HG02884 (cell line): ENCODE results near the gene FAM193A.
"Not testable (repeated sequence)": the region's sequence is repeated elsewhere in the genome, so short reads cannot be mapped to it uniquely, and the experiment has no call there.

Source experiments
- ATAC-seq: cut with Tn5 transposase; IDR thresholded peaks from one replicate; pipeline ENCODE4 v1.9.1; 2021; ENCODE audit warnings: mild to moderate bottlenecking, moderate library complexity; ENCODE audit not compliant: unreplicated experiment

FAM193A gene

DNA sequence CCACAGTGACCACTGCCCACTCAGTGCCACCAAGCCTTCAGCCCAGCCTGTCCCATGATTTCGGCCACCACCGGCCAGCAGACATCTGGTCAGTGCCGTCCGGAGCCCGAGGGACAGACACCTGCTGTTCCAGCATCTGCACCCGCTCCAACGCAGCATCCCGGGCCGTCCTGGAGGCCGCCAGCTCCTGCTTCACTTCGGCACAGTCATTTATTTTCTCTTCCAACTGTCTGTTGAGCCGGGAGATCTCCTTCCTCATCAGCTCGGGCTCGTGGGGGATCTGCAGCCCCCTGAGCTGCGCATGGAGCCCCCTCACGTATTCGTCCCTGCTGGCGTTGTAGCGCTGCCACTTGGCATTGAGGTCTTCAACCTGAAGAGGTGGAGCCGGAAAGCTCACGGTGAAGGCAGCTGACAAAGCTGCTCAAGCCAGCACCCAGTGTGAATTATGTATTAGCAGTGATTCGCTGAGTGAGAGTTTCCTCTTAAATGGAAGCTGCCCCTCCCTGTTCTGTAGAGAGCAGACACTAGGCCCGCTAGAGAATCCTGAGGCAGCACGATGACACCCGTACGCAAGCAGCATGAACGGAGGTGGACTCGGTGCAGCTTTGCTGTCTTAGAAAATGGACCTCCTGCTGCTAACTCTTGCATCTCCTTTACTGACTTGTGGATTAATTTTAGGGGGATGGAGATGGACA lies 208.3 kb downstream of the FAM193A start:
- no peak for ATAC-seq

GRCh38 chr4:2745516-2745915 lies 209.1 kb downstream of the FAM193A start:
- ATAC-seq = no peak

GRCh38 chr4:2745981-2746806 lies 209.7 kb downstream of the FAM193A start:
- ATAC-seq = peak; percentile 94

DNA sequence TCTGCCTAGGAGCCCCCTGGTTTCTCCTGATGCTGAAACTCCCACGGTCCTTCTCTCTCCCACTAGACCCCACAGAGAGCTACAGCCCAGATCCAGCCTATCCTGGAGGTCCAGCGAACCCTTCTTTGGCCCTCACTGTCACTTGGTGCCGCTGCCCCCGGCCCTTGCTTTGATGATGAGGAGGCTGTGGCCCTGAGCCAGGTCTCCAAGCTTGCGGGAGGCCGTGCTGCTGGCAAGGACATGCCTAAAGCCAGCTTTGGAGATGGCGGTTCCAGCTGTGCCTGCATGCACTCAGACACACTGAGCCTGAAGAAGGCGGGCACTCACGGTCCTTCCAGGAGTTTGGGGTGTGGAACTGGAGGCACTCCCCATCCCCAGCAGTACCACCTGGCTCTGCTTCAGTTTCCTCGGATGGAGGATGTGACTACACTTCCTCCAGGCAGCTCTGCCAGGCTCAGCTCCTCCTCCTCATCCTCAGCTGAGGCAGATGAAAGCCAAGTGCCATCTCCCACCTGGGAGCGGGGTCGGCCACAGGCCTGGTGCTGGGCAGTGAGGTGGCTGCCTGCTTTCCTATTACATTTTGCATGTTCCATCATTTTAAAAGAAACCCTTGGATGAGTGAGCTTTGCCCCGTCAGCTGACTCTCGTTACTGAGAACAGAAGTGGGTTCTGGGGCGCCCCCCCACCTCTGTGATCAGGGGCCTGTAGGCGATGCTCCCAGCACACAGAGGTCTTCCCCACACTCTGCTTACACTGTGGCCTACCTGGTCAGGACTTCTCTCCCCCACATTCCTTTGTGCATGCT lies 210.6 kb downstream of the FAM193A start:
- ATAC-seq = no peak

- ATAC-seq = no peak
Measured at GRCh38 chr4:2750719-2751605, 214.5 kb downstream of the FAM193A start.

- ATAC-seq = no peak
Measured at GRCh38 chr4:2753436-2753835, 217.0 kb downstream of the FAM193A start.

DNA sequence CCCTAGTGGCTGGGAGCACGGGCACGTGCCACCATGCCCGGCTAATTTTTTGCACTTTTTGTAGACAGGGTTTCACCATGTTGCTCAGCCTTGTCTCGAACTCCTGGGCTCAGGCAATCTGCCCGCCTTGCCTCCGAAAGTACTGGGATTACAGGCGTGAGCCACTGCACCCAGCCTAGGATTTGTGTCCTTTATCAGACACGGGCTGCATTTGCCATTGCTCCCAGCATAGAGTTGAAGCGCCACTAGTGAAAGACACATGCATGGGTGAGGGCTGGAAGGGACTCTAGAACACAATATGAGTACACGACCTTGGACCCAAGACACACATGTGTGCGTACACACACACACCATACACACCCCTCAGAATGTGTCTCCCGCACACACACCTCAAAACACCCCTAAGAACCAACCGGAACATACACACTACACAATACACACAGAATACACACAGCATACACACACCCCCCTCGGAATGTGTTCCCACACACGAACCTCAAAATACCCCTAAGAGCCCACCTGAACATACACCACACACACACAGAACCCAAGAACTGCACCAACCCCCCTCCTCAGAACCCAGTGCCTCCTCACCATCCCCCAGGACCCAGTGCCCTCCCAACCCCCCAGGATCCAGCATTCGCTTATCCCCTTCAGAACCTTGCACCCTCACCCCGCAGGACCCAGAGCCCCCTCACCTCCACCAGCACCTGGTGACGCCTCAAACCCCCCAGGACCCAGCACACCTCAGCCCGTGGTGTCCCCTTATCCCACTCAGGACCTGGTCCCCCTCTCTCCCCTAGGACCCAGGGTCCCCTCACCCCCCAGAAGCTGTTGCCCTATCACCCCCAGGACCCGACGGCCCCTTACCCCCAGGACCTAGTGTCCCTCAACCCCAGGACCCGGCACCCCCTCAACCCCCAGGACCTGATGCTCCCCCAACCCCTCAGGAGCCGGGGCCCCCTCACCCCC lies 218.7 kb downstream of the FAM193A start:
- no peak for ATAC-seq

DNA sequence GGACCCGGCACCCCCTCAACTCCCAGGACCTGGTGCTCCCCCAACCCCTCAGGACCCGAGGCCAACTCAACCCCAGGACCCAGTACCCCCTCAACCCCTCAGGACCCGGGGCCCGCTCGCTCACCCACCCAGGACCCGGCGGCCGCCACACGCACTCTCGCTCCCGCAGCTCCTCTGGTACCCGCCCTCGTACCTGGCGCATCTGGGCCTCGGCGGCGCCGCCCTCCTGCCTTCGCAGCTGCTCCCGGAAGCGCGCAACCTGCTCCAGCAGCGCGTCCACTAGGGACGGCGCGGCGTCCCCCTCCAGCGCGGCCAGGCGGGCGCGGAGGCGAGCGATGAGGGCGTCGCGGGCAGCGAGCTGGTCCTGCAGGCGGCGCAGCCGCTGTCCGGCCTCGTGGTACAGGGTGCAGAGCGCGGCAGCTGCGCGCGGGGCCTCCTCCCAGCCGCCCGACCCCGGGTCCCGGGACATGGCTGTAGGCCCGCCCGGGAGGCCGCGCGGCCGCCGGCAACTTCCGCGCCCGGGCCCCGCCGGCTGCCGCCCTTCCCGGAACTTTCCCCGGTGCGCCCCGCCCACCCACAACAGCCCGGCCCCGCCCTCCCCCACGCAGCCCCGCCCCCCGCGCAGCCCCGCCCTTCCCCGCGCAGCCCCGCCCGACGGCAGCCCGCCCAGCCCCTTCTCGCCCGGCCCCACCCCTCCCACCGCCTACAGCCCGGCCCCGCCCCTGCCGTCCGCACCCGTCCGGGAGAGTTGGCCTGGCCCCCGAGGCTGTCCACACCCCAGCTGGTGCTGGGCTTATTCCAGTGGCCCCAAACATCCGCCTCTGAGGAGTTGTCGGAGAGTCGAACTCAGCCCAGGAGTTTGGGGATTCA lies 219.6 kb downstream of the FAM193A start, which contains the start of gene TNIP2:
Gene TNIP2 (minus strand): TSS at position 516 of the 870 bp plus-strand sequence. CDS start 47 bp downstream, at position 469.
- ATAC-seq = peak; percentile 57

DNA sequence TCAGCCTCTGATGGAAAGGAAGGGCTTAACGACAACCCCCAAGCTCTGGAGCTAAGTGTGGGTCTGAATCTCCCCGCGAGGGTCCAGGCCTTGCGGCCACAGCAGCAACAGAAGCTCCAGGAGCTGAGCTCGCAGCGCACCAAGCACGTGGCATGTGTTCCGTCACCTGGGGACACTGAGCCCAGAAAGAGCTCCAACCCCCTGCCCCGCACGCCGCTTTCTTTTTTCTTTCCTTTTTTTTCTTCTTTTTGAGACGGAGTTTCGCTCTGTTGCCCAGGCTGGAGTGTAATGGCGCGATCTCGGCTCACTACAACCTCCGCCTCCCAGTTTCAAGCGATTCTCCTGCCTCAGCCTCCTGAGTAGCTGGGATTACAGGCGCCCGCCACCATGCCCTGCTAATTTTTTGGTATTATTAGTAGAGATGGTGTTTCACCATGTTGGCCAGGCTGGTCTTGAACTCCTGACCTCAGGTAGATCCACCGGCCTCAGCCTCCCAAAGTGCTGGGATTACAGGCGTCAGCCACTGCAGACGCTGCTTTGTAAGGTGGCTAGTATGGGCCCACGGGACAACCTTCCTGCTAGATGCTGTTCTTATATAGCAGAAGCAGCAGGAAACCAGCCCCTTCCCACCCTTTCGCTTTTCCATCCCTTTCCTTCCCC lies 220.4 kb downstream of the FAM193A start:
- no peak for ATAC-seq

DNA sequence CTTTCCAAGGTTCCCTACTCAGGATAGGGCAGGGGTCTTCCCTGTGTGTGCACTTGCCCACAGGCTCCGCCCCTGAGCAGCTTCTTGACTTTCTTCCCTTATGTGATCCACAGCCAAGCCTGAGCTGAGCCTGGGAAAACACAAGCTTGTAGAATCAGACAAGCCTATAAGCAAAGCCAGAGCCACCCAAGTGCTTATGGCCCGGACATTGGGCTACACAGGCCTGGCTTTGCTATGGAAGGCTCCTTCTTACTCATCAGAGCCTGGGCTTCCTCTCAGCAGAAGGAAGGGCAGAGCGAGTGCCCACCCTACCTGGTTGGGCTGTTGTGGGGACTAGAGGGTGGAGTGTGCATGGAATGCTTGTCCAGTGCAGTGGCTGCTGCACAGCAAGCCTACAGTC lies 221.0 kb downstream of the FAM193A start:
- ATAC-seq = no peak

DNA sequence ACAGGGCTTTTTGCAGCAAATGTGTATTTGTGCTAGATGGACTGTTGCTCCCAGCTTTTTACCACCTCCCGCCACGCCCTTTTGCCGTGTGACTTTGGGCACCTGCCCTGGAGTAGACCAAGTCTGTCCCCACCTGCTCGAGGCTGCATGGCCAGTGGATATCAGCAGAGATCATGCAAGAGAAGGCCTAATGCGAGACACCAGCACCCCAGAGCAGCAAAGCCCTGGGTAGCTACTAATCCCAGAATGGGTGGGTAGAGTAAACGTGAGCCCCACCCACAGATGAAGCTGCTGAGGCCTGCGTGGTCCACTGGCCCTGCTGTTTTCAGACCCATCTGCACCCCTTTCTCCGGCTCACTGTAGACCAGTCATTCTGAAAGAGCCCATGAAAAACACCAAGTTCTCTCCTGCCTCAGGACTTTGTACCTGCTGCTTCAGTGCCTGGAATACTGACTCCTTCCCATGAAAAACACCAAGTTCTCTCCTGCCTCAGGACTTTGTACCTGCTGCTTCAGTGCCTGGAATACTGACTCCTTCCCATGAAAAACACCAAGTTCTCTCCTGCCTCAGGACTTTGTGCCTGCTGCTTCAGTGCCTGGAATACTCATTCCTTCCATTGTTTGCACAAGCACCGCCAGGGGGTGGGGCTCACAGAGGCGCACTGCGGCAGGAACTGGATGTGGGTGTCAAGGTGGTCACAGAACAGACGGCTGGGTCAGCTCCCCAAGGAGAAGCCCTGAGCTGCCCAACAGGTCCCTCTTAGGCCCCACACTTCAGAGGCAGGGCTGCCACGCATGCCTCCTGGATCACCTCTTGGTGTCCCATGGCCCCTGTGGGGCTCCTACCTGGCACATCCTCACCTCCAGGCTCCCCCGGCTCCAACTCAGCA lies 224.8 kb downstream of the FAM193A start:
- no peak for ATAC-seq

- ATAC-seq = no peak
Measured at GRCh38 chr4:2762048-2762447, 225.6 kb downstream of the FAM193A start.

DNA sequence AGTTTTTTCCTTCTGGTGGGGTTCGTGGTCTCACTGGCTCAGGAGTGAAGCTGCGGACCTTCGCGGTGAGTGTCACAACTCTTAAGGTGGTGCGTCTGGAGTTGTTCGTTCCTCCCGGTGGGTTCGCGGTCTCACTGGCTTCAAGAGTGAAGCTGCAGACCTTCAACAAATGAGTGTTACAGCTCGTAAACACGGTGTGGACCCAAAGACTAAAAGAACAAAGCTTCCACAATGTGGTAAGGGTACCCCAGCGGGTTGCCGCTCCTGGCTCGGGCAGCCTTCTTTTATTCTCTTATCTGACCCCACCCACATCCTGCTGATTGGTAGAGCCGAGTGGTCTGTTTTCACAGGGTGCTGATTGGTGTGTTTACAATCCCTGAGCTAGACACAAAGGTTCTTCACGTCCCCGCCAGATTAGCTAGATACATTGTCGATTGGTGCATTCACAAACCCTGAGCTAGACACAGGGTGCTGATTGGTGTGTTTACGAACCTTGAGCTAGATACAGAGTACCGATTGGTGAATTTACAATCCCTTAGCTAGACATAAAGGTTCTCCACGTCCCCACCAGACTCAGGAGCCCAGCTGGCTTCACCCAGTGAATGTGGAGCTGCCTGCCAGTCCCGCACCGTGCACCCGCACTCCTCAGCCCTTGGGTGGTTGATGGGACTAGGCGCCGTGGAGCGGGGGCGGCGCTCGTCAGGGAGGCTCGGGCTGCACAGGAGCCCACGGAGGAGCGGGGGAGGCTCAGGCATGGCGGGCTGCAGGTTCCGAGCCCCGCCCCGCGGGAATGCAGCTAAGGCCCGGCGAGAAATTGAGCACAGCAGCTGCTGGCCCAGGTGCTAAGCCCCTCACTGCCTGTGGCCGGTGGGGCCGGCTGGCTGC lies 226.3 kb downstream of the FAM193A start:
- ATAC-seq = not testable (repeated sequence)

- no peak for ATAC-seq
Measured at GRCh38 chr4:2763511-2763967, 227.1 kb downstream of the FAM193A start.

- ATAC-seq = no peak
Measured at GRCh38 chr4:2765832-2766526, 229.5 kb downstream of the FAM193A start.
